Activated CD4-positive, CD25-positive, alpha-beta regulatory T cell treated with anti-CD3 and anti-CD28 coated beads, Interleukin-2, amount 50 U/mL, for 72 hours (primary cell): ENCODE results near the gene ARL17A.
"Not testable (repeated sequence)": the region's sequence is repeated elsewhere in the genome, so short reads cannot be mapped to it uniquely, and the experiment has no call there.

Source experiments
- DNase-seq: peaks from one replicate; pipeline ENCODE4 v3.0.0; 2021

ARL17A gene

GRCh38 chr17:46534716-46535115 is 44.8 kb downstream of the ARL17A start:
- not testable (repeated sequence) for DNase-seq

- not testable (repeated sequence) for DNase-seq
These were observed 67.3 kb downstream of the ARL17A start, which contains the start of gene LRRC37A2 for GRCh38 chr17:46512168-46512567. LRRC37A2 (plus strand) TSS chr17:46512468; CDS start chr17:46512713, 245 bp downstream.

GRCh38 chr17:46505896-46506295 is 73.6 kb downstream of the ARL17A start:
- DNase-seq = not testable (repeated sequence)

GRCh38 chr17:46499437-46500139 is 79.9 kb downstream of the ARL17A start:
- DNase-seq = not testable (repeated sequence)

- not testable (repeated sequence) for DNase-seq
These were observed 87.5 kb downstream of the ARL17A start for GRCh38 chr17:46492021-46492420.

GRCh38 chr17:46481310-46481709 is 98.2 kb downstream of the ARL17A start:
- not testable (repeated sequence) for DNase-seq

- DNase-seq = not testable (repeated sequence)
These were observed 100.7 kb downstream of the ARL17A start for GRCh38 chr17:46478823-46479222.

- DNase-seq = not testable (repeated sequence)
These were observed 103.9 kb downstream of the ARL17A start for GRCh38 chr17:46475583-46475982.

- DNase-seq = not testable (repeated sequence)
These were observed 105.0 kb downstream of the ARL17A start for GRCh38 chr17:46474489-46474888.

- DNase-seq = not testable (repeated sequence)
These were observed 111.9 kb downstream of the ARL17A start for GRCh38 chr17:46467618-46468017.
